OCI-LY1 (cell line): ENCODE results near the gene IGF2R.

Experiments
- H2AFZ ChIP-seq: fragments of 200-600 bp; sonication (generic), shearing (Covaris generic); 2 replicates; pipeline ENCODE4 v1.6.0; 2014; ENCODE audit warnings: antibody characterized with exemption, mild to moderate bottlenecking, low read length
- H3F3A ChIP-seq: fragments of 200-600 bp; sonication (generic), shearing (Covaris generic); 2 replicates; pipeline ENCODE4 v1.6.0; 2014; ENCODE audit warnings: mild to moderate bottlenecking, antibody characterized with exemption, low read length, moderate library complexity; ENCODE audit not compliant: insufficient read depth
- H3K27ac ChIP-seq: fragments of 200-600 bp; sonication (generic); 2 replicates; pipeline ENCODE4 v1.5.1; 2014; ENCODE audit warnings: low read length, mixed run types, mild to moderate bottlenecking, low read depth; ENCODE audit not compliant: poor library complexity, severe bottlenecking
- H3K27me3 ChIP-seq: fragments of 200-600 bp; sonication (generic); 2 replicates; pipeline ENCODE4 v1.6.0; 2014; ENCODE audit warnings: antibody characterized with exemption, mild to moderate bottlenecking, low read length, moderate library complexity; ENCODE audit not compliant: insufficient read depth
- H3K36me3 ChIP-seq: fragments of 200-600 bp; sonication (generic); 2 replicates; pipeline ENCODE4 v1.6.1; 2014; ENCODE audit warnings: mild to moderate bottlenecking, antibody characterized with exemption, low read length, moderate library complexity, mixed read lengths; ENCODE audit not compliant: insufficient read depth
- H3K4me1 ChIP-seq: fragments of 200-600 bp; sonication (generic); 2 replicates; pipeline ENCODE4 v1.5.1; 2014; ENCODE audit warnings: mild to moderate bottlenecking, low read length, moderate library complexity; ENCODE audit not compliant: insufficient read depth, severe bottlenecking
- H3K4me2 ChIP-seq: fragments of 200-600 bp; sonication (generic), shearing (Covaris generic); 2 replicates; pipeline ENCODE4 v1.6.1; 2014; ENCODE audit warnings: low read length
- H3K4me3 ChIP-seq: fragments of 200-600 bp; sonication (generic); 2 replicates; pipeline ENCODE4 v1.5.1; 2014; ENCODE audit warnings: low read length, low read depth, mild to moderate bottlenecking, mixed read lengths; ENCODE audit not compliant: poor library complexity, severe bottlenecking
- H3K79me2 ChIP-seq: fragments of 200-600 bp; shearing (Covaris generic); 2 replicates; pipeline ENCODE4 v1.6.1; 2016; ENCODE audit warnings: mixed run types, low read length, mixed read lengths; ENCODE audit not compliant: insufficient read depth
- H3K9ac ChIP-seq: fragments of 200-600 bp; sonication (generic), shearing (Covaris generic); 2 replicates; pipeline ENCODE4 v1.6.1; 2014; ENCODE audit warnings: mild to moderate bottlenecking, low read length, mixed read lengths
- H3K9me2 ChIP-seq: fragments of 200-600 bp; sonication (generic), shearing (Covaris generic); 2 replicates; pipeline ENCODE4 v1.6.1; 2014; ENCODE audit warnings: low read depth, mild to moderate bottlenecking, low read length, mixed read lengths
- H3K9me3 ChIP-seq: fragments of 200-600 bp; shearing (Covaris generic); 2 replicates; pipeline ENCODE4 v1.6.1; 2014; ENCODE audit warnings: low read length, mixed read lengths
- H4K20me1 ChIP-seq: fragments of 200-600 bp; sonication (generic), shearing (Covaris generic); 2 replicates; pipeline ENCODE4 v1.6.0; 2016; ENCODE audit warnings: mild to moderate bottlenecking, low read length; ENCODE audit not compliant: insufficient read depth
- CTCF ChIP-seq: fragments of 200-600 bp; sonication (generic), shearing (Covaris generic); IDR thresholded peaks from 2 replicates; pipeline ENCODE4 v1.5.1; 2017; ENCODE audit warnings: mild to moderate bottlenecking, antibody characterized with exemption, low read length, moderate library complexity, mixed read lengths
- EZH2 ChIP-seq: fragments of 200-600 bp; sonication (generic), shearing (Covaris generic); IDR thresholded peaks from 2 replicates; pipeline ENCODE4 v1.8.0; 2017; ENCODE audit warnings: borderline replicate concordance, mixed run types, mild to moderate bottlenecking, antibody characterized with exemption, low read length, moderate library complexity, mixed read lengths

The IGF2R gene

GRCh38 chr6:160084198-160084776, 115.4 kb downstream of the IGF2R start:
- Histone ChIP-seq H3K4me1 (no peaks in the 10 kb centered on the region), H3K27ac (no peak overlapping the region), H3K36me3 (peaks cover 64% of the 10 kb centered on the region), H2AFZ (no peak overlapping the region), H3F3A (no peaks in the 10 kb centered on the region), H4K20me1 (no peaks in the 10 kb centered on the region), H3K9me3 (no peaks in the 10 kb centered on the region), H3K9me2 (no peaks in the 10 kb centered on the region), H3K4me3 (no peak overlapping the region), H3K9ac (no peak overlapping the region), H3K4me2 (no peak overlapping the region), H3K27me3 (no peaks in the 10 kb centered on the region), H3K79me2 (no peaks in the 10 kb centered on the region)
- TF ChIP-seq CTCF (no peak), EZH2 (no peak)

GRCh38 chr6:160085226-160085625, 116.3 kb downstream of the IGF2R start:
- no peaks in the 10 kb centered on the region for H3K27me3 ChIP-seq
- peaks cover 64% of the 10 kb centered on the region for H3K36me3 ChIP-seq
- H3K4me1 ChIP-seq: no peaks in the 10 kb centered on the region
- no peak overlapping the region for H3K4me3 ChIP-seq
- H2AFZ ChIP-seq: no peak overlapping the region
- H3K4me2 ChIP-seq: no peak overlapping the region
- no peak overlapping the region for H3K9ac ChIP-seq
- no peaks in the 10 kb centered on the region for H4K20me1 ChIP-seq
- H3K9me2 ChIP-seq: no peaks in the 10 kb centered on the region
- no peaks in the 10 kb centered on the region for H3F3A ChIP-seq
- no peak overlapping the region for H3K27ac ChIP-seq
- no peaks in the 10 kb centered on the region for H3K9me3 ChIP-seq
- no peak for TF ChIP-seq CTCF
- no peaks in the 10 kb centered on the region for H3K79me2 ChIP-seq

DNA sequence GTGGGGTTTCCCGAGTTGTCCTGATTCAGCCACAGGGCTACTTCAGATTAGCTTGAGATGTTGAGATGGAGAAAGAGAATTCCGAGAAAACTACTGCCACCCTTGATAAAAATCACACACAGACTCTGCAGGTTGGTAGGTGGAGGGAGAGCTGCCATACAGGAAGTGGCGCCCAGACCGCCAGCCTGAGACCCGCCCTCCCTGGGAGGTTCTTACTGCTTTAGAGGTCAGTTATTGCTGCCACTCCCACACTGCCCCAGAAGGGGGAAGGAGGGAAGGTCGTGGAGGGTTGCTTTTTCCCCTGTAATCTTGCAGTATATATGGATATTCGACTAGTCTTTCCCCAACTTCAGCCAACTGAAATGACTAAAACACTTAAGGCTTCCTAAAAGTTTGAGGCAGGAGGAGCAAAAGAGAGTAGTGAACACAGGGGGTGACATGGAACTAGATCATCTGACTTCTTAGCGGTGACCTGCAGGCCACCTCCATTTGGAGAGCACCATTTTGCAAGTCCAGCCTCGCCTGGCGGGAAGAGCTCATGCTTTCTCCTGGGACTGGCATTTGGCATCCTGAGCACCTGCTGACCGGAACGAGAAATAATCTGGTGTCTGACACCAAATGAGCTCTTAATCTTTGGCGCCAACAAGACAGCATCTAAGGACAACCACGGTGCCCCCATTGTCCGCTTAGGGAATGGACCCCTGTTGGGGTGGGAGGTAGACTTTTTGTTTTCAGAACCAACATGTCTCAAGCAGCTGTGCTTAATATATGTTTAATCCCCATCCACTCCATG, 117.0 kb downstream of the IGF2R start:
- no peaks in the 10 kb centered on the region for H3K9me2 ChIP-seq
- H3K36me3 ChIP-seq: peaks cover 62% of the 10 kb centered on the region
- H3K27me3 ChIP-seq: no peaks in the 10 kb centered on the region
- H3F3A ChIP-seq: no peaks in the 10 kb centered on the region
- H3K79me2 ChIP-seq: no peaks in the 10 kb centered on the region
- no peak overlapping the region for H3K27ac ChIP-seq
- no peak overlapping the region for H3K4me3 ChIP-seq
- H4K20me1 ChIP-seq: no peaks in the 10 kb centered on the region
- H3K9ac ChIP-seq: no peak overlapping the region
- H2AFZ ChIP-seq: no peak overlapping the region
- no peak overlapping the region for H3K4me2 ChIP-seq
- no peak for TF ChIP-seq CTCF
- no peak for TF ChIP-seq EZH2
- H3K9me3 ChIP-seq: no peaks in the 10 kb centered on the region
- H3K4me1 ChIP-seq: no peaks in the 10 kb centered on the region
